Pancreas (tissue), 10 donors: ENCODE data around the gene RNF145. TPM values are rescaled to one million over a fixed set of nuclear protein-coding genes. Genes with fewer than 3 reads are reported as not detected.
A peak's percentile ranks its signal among the peaks of the same experiment; 100 is the strongest.
"Not testable (repeated sequence)": the region's sequence is repeated elsewhere in the genome, so short reads cannot be mapped to it uniquely, and the experiment has no call there.

Experiments used
- ATAC-seq, 4 donors: fragments of 200-7000 bp; cut with Tn5 transposase; one replicate each; pipeline versions ENCODE4 v1.8.0 to v1.9.1; 2020; ENCODE audit warnings: mild to moderate bottlenecking in 4 of 4, moderate library complexity in 4 of 4
- DNase-seq, 6 donors: peaks; one replicate each; pipeline ENCODE4 v3.0.0-alpha.2; 2020
- FAIRE-seq: peaks from 2 replicates; lab custom pipeline; 2012; peaks lifted over from hg19 to GRCh38; lab: Jason Lieb, UNC
- H3K27ac ChIP-seq, 4 donors: fragments of 200-600 bp; sonication (generic); 1 replicate in 3 of 4; 2 replicates in 1 of 4; pipeline versions ENCODE4 v1.5.0 to v1.8.0; 2020
- H3K27me3 ChIP-seq, 4 donors: fragments of 200-600 bp; one replicate each; pipeline ENCODE4 v1.8.0; 2021
- H3K36me3 ChIP-seq, 3 donors: fragments of 200-600 bp; sonication (generic) in 1 of 3; one replicate each; pipeline versions ENCODE4 v1.5.0 to v1.8.0; 2020 to 2021
- H3K4me1 ChIP-seq, 3 donors: fragments of 200-600 bp; one replicate each; pipeline ENCODE4 v1.8.0; 2021
- H3K4me3 ChIP-seq, 4 donors: fragments of 200-600 bp; sonication (generic) in 2 of 4; one replicate each; pipeline versions ENCODE4 v1.5.0 to v1.8.0; 2020 to 2021
- H3K9me3 ChIP-seq, 4 donors: fragments of 200-600 bp; one replicate each; pipeline ENCODE4 v1.8.0; 2021
- CTCF ChIP-seq, 4 donors: fragments of 200-600 bp; sonication (generic) in 3 of 4; IDR thresholded peaks; one replicate each; pipeline versions ENCODE4 v1.5.0 to v1.8.0; 2021; ENCODE audit warnings: antibody characterized with exemption in 4 of 4
- WGBS, 2 donors: extraction: QIAGEN DNeasy Blood & Tissue Kit; methylation state at CpG; one replicate each; pipeline ENCODE4 v1.1.7; 2013; 5-methylcytosine and 5-hydroxymethylcytosine counted together
- intact Hi-C, 3 donors: fragments of 100-400 bp; cut with DNase I; formaldehyde crosslinking; loops; one replicate each; pipeline versions ENCODE4 v1.11.1 to v1.14.2; 2022
- polyA plus RNA-seq, 2 donors: library from polyadenylated mRNA; stranded (reverse); fragments of 200-250 nt; gene quantifications; one replicate each; pipeline ENCODE4 v1.2.3, GENCODE V29; 2013
- total RNA-seq, 6 donors: library from RNA; stranded (reverse); fragmentation: NEBNext Ultra II Directional in 4 of 6; extraction: Animal tissue kit (Norgen Biotek cat#: 25700) in 4 of 6; gene quantifications; one replicate each; pipeline versions ENCODE4 v1.2.1 to v1.2.4, GENCODE V29; 2021 to 2023
- donor health status: healthy with polysubstance abuse.
- donor health status: DM: no; HTN: no; CAD: no; lungs with moderate emphysema.
- donor health status: DM: no; HTN: no; CAD: no.
- donor health status: control.
- donor health status: control.
- donor health status: Bipolar disorder and iron deficiency.
- donor health status: DM: yes; HTN: yes; CAD: no.
- donor health status: DM: no; HTN: no; CAD: no.
- donor health status: DM: no; HTN: no; CAD: no.
- donor health status: DM: yes; HTN: yes; CAD: no.

RNF145 gene
- total and polyA plus RNA-seq, 8 donors, result 6.9 to 33.6 (median 14.5) TPM

- H3K36me3 ChIP-seq, result no peaks in the 10 kb centered on the region
- no peak for DNase-seq
- no peaks in the 10 kb centered on the region for H3K27me3 ChIP-seq
- no peaks in the 10 kb centered on the region for H3K9me3 ChIP-seq
- TF ChIP-seq CTCF (IDR thresholded peaks at IDR 0.05), result no peak
- H3K27ac ChIP-seq, result no peak overlapping the region
- H3K4me1 ChIP-seq, result no peaks in the 10 kb centered on the region
- H3K4me3 ChIP-seq, result no peak overlapping the region
- ATAC-seq, result peak in 1 of 4 donors; percentile 29
- no peak for FAIRE-seq
- 51 to 74% methylated on average over 3 of the region's 3 CpGs for WGBS, 2 donors
- intact Hi-C loops, result no loop called here
Observed at GRCh38 chr5:159230657-159231056, 21.3 kb upstream of the RNF145 start.

- FAIRE-seq, H3K36me3 ChIP-seq, H3K4me3 ChIP-seq, H3K4me1 ChIP-seq, intact Hi-C loops, H3K27ac ChIP-seq, DNase-seq, ATAC-seq, H3K9me3 ChIP-seq, H3K27me3 ChIP-seq: not testable (repeated sequence)
- 78 to 89% methylated on average over 5 of the region's 5 CpGs for WGBS, 2 donors
Observed at GRCh38 chr5:159228097-159228496, 18.7 kb upstream of the RNF145 start.

- DNase-seq (no peak), FAIRE-seq (no peak), ATAC-seq (no peak)
- no peak for TF ChIP-seq CTCF (IDR thresholded peaks at IDR 0.05)
- no peaks in the 10 kb centered on the region for H3K9me3 ChIP-seq
- intact Hi-C loops, result no loop called here
- no peaks in the 10 kb centered on the region for H3K27me3 ChIP-seq
- H3K4me1 ChIP-seq, result no peaks in the 10 kb centered on the region
- H3K27ac ChIP-seq, result no peak overlapping the region
- no peak overlapping the region for H3K4me3 ChIP-seq
- 74 to 82% methylated on average over 3 of the region's 3 CpGs for WGBS, 2 donors
- no peaks in the 10 kb centered on the region for H3K36me3 ChIP-seq
Observed at GRCh38 chr5:159227452-159227851, 18.1 kb upstream of the RNF145 start.

- intact Hi-C loops, result no loop called here
- no peak for ATAC-seq
Observed at GRCh38 chr5:159226451-159226850, 17.1 kb upstream of the RNF145 start.

DNA sequence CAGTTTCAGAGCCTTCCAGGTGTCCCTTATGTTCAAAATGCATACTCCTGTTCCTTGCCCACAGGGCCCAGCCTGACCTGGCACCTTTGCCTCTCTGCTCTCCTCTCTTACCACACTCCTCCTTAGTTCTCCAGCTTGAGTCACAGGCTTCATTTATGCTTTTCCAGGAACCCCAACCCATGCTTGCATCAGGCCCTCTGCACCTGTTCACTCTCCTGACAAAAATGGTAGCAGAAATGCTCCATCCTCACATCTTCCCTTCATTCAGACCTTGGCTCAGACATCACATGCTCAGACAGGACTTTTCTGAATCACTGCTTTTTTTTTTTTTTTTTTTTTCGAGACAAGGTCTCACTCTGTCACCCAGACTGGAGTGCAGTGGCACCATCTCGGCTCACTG, 15.1 kb upstream of the RNF145 start:
- Histone ChIP-seq H3K4me1 (no peaks in the 10 kb centered on the region), H3K27me3 (no peaks in the 10 kb centered on the region), H3K36me3 (no peaks in the 10 kb centered on the region), H3K9me3 (no peaks in the 10 kb centered on the region), H3K27ac (no peak overlapping the region), H3K4me3 (no peak overlapping the region)
- WGBS, 2 donors, result 46 to 52% methylated on average over 2 of the region's 2 CpGs
- intact Hi-C loops, result no loop called here
- DNase-seq (no peak), FAIRE-seq (no peak), ATAC-seq (no peak)
- TF ChIP-seq CTCF (IDR thresholded peaks at IDR 0.05), result no peak

More at GRCh38 chr5:159226451-159226850, 17.1 kb upstream of the RNF145 start:
- H3K27ac ChIP-seq, result no peak overlapping the region
- H3K4me3 ChIP-seq, result no peak overlapping the region
- H3K36me3 ChIP-seq, result no peaks in the 10 kb centered on the region
- FAIRE-seq (no peak), DNase-seq (no peak)
- no peak for TF ChIP-seq CTCF (IDR thresholded peaks at IDR 0.05)
- no peaks in the 10 kb centered on the region for H3K9me3 ChIP-seq
- no peaks in the 10 kb centered on the region for H3K4me1 ChIP-seq
- H3K27me3 ChIP-seq, result no peaks in the 10 kb centered on the region
